GM18498 (cell line): ENCODE results near the gene GSTP1.
"Not testable (repeated sequence)": the region's sequence is repeated elsewhere in the genome, so short reads cannot be mapped to it uniquely, and the experiment has no call there.

Source experiments
- ATAC-seq: cut with Tn5 transposase; IDR thresholded peaks from one replicate; pipeline ENCODE4 v1.9.1; 2021; ENCODE audit warnings: mild to moderate bottlenecking, moderate library complexity; ENCODE audit not compliant: unreplicated experiment

Gene GSTP1

DNA sequence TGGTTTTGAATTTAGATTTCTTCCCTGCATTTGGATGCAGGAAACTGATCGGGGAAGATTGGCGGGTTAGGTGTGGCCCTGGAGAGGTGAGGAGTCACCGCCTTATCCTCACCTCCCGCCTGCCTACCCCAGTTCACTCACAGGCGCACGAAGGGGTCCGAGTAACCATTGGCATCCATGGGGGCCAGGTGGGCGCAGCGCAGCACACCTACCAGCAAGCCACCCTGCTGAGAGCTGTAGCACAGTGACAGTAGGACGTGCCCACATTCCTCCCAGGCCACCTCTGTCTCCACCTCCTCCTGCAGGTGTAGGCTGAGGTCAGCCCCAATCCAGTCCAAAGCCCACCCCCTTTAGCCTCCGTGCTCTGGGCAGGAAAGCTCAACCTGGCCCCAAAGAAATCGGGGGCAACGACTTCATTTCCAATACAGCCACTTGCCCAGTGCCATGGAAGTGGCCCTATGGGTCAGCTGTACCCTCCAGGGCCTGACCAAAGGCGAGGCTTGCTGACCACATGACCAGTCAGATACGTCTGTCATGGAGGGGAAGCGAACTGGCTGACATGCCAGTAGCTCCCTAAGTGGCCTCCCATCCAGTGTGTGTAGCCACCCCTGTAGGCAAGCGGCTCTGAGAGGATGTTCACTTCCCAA is 29.8 kb downstream of the GSTP1 start:
- ATAC-seq, result no peak

DNA sequence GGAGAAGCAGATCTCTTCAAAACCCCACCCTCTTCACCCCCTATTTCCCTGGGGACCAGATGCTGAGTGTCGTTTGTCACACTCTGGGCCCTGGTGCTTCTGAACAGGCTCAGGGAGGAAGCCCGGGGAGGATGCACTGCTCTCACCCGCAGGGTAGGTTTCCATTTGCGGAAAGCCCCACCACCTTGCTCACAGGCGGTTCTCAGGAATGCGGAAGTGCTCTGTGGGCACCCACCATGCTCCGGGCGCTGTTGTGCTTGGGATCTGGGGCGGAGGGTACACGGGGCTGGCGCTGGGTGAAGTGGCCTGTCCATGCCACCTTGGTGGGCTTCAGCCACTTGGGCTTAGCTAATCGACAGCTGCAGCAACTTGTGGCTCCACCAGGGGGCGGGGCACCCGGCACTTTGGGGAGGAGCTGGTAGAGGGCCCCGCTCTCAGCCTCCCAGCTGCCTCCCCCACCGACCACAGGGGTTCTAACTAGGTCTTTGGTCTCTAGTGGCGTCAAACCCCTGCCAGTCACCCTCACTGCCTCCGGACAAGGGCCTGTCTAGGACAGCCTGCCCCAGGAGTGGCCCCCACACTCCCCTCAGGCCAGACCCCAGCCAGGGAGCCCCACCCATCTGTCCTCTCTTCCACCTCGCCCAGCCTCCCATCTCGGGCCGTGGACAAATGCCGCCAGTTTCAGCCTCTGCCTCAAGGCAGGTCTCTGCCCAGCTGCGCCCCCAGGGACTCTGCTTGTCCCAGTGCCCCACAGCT is 30.5 kb downstream of the GSTP1 start:
- ATAC-seq, result peak; percentile 81

DNA sequence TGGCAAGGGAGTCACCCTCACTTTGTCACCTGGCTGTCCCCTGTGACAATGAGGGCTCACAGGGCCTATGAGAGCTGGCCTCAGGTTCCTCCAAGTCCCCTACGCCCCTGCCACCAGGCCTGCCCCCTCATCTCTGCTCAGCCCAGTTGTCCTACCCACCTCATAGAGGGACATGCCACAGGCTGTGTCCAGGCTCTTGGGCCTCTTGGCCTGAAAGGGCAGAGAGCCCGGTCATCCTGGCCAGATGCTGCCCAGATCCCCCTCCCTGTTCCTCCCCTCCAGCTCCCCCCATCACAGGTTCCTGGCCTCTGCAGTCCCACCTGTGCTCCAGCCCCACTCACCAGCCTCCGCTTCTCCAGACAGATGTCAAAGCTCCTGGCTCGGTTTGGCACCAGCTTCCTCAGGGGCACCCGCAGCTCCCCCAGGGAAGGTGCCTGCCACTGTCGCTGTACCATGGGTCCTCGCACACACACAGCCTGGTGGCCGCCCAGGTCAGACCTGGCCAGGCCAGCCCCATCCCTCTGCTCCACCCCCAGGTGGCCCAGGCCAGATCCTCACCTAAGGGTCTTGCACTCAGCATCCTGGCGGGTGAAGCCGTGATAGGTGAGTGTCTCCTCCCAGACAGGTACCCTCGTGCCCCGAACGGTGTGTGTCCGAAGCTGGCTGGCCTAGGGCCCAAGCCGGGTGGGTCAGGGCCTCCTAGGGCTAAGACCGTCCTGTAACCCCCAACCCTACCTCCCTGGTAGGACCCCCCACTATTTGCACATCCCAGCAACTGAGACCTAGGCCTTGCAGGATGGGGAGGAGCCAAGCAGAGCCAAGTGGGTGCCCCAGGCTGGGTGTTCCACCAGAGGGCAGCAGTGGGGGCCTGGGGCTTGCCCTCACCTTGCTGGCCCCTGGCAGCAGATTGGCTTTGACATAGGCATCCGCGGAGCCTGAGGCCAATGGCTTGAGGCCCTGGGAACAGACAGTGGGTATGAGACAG is 31.4 kb downstream of the GSTP1 start:
- no peak for ATAC-seq

DNA sequence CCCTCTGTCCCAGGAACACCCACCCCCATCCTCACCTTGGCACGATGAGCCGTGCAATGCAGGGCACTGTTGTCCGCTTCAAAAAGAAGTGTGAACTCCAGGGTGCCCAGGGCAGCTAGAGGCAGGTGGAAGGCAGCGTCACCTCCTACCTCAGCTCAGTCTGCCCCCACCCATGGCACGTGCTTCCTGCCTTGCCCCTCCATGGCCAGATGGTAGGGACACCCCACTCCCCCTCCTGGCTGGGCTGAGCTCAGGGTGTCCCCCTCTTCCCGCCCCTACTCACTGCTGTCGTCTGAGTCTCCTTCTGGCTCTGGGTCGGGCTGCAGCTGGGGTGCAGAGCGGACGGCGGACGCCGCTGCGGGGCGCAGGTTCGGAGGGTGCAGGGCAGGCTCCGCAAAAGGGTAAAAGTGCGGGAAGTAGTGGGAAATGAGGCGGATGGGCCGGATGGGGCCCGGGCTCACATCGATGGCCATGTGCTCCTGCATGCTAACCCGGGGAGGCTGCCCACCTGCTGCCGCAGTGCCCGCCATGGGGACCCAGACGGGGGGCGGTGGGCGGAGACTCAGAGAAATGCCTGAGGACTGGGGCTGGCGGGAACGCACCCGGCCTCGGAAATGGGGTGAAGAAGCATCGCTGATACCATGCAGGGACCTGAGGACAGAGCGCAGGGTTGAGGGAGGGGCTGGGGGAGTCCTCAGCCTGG is 32.3 kb downstream of the GSTP1 start:
- ATAC-seq, result no peak

DNA sequence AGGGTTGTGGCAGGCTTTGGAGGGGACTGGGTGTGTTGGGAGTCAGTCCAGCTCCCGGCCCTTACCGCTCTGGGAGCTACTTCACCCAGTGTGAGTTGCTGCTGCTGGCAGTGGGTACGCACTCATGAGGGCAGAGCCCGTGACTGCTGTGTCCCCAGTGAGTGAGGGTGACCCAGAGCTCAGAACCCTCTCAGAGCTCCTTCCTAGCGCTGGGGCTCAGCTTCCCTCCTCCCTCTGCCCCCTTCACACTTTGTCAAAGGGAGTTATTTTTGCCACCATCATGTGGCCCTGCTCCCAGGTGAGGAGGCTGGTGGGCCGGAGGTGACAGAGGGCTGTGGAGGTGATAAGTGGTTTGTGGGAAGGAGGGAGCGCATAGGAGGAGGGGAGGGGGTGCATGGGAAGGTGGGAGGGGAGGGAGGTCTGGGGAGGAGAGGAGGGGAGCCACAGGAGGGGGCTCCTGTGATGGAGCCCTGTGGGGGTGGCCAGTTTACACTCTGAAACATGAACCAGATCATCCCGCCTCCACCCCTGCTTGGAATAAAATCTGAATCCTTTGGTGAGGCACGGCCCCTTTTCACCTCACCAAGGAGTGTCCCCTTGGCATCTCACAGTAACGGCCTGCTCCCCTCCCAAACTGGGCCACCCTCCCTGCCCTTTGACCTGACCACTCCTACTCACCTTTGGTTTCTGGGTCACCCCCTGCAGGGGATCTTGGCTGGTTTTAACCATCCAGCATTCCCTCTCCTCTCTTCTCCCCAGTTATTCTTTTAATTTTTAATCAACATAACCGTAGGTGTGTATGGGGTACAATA is 33.0 kb downstream of the GSTP1 start:
- ATAC-seq, result no peak

DNA sequence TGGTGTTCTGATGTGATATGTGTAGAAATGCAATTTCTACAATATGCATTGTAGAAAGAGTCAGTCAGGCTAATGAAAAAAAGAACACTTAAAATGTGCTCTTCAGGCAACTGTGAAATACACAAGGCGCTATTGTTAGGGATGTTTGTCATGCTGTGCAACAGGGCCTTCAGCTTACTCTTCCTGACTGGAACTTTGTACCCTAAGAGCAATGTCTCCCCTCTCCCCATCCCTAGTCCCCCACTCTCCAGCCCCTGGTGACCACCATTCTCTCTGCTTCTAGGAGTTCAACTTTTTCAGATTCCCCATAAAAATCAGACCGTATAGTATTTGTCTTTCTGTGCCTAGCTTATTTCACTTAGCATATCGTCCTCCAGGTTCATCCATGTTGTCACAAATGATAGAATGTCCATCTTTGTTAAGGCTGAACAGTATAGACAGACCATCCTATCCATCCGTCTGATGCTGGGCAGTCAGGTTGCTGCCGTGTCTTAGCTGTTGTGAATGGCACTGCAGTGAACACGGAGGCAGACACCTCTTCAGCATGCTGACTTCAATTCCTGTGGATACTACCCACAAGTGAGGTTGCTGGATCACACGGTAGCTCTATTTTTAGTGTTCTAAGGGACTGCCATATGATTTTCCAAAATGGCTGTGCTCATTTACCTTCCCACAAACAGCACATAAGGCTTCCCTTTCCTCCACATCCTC is 33.8 kb downstream of the GSTP1 start:
- ATAC-seq, result no peak

DNA sequence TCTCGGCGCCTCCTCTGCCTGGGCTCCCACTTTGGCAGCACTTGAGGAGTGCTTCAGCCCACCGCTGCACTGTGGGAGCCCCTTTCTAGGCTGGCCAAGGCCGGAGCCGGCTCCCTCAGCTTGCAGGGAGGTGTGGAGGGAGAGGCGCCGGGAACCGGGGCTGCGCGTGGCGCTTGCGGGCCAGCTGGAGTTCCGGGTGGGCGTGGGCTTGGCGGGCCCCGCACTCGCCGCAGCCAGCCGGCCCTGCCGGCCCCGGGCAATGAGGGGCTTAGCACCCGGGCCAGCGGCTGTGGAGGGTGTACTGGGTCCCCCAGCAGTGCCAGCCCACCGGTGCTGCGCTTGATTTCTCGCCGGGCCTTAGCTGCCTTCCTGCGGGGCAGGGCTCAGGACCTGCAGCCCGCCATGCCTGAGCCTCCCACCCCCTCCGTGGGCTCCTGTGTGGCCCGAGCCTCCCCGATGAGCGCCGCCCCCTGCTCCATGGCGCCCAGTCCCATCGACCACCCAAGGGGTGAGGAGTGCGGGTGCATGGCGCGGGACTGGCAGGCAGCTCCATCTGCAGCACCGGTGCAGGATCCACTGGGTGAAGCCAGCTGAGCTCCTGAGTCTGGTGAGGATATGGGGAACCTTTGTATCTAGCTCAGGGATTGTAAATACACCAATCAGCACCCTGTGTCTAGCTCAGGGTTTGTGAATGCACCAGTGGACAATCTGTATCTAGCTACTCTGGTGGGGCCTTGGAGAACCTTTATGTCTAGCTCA is 35.5 kb downstream of the GSTP1 start:
- ATAC-seq, result not testable (repeated sequence)

DNA sequence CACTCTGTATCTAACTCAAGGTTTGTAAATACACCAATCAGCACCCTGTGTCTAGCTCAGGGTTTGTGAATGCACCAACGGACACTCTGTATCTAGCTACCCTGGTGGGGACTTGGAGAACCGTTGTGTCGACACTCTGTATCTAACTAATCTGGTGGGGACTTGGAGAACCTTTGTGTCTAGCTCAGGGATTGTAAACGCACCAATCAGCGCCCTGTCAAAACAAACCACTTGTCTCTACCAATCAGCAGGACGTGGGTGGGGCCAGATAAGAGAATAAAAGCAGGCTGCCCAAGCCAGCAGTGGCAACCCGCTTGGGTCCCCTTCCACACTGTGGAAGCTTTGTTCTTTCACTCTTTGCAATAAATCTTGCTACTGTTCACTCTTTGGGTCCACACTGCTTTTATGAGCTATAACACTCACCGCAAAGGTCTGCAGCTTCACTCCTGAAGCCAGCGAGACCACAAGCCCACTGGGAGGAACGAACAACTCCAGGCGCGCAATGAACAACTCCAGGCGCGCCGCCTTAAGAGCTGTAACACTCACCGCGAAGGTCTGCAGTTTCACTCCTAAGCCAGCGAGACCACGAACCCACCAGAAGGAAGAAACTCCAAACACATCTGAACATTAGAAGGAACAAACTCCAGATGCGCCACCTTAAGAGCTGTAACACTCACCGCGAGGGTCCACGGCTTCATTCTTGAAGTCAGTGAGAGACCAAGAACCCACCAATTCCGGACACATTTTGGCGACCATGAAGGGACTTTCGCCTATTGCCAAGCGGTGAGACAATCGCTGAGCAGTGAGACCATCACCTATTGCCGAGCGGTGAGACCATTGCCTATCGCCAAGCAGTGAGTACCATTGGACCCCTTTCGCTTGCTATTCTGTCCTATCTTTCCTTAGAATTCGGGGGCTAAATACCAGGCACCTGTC is 36.3 kb downstream of the GSTP1 start:
- not testable (repeated sequence) for ATAC-seq

DNA sequence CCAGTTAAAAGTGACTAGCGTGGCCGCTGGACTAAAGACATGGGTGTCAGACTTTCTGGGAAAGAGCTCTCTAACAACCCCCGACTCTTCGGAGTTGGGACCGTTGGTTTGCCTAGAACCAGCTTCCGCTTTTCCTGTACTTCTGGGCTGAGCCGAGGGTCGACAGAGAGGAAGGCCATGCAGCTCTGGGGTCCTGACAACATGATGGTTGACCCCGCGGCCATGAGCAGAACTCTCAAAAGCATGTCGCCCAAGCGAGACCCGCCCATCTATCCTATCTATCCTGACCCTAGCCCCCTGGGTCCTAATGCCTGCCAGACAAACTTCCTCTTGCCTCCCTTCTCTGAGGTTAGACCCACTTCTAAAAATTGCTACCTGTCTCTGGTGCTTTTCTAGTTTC is 37.0 kb downstream of the GSTP1 start:
- ATAC-seq, result not testable (repeated sequence)

DNA sequence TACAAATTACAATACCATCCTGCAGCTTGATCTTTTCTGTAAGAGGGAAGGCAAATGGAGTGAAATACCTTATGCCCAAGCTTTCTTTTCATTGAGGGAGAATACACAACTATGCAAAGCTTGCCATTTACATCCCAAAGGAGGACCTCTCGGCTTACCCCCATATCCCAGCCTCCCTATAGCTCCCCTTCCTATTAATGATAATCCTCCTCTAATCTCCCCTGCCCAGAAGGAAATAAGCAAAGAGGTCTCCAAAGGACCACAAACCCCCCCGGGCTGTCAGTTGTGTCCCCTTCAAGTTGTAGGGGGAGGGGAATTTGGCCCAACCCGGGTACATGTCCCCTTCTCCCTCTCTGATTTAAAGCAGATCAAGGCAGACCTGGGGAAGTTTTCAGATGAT is 38.3 kb downstream of the GSTP1 start:
- ATAC-seq, result not testable (repeated sequence)

DNA sequence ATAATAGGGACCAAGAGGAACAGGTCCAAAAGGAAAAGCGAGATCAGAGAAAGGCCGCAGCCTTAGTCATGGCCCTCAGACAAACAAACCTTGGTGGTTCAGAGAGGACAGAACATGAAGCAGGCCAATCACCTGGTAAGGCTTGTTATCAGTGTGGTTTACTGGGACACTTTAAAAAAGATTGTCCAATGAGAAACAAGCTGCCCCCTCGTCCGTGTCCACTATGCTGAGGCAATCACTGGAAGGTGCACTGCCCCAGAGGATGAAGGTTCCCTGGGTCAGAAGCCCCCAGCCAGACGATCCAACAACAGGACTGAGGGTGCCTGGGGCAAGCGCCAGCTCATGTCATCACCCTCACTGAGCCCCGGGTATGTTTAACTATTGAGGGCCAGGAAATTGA is 39.3 kb downstream of the GSTP1 start:
- ATAC-seq, result not testable (repeated sequence)

DNA sequence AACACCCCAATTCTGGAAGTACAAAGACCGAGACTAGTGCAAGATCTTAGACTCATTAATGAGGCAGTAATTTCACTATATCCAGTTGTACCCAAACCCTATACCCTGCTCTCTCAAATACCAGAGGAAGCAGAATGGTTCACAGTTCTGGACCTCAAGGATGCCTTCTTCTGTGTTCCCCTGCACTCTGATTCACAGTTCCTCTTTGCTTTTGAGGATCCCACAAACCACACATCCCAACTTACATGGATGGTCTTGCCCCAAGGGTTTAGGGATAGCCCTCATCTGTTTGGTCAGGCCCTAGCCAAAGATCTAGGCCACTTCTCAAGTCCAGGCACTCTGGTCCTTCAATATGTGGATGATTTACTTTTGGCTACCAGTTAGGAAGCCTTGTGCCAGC is 40.2 kb downstream of the GSTP1 start:
- ATAC-seq, result not testable (repeated sequence)

DNA sequence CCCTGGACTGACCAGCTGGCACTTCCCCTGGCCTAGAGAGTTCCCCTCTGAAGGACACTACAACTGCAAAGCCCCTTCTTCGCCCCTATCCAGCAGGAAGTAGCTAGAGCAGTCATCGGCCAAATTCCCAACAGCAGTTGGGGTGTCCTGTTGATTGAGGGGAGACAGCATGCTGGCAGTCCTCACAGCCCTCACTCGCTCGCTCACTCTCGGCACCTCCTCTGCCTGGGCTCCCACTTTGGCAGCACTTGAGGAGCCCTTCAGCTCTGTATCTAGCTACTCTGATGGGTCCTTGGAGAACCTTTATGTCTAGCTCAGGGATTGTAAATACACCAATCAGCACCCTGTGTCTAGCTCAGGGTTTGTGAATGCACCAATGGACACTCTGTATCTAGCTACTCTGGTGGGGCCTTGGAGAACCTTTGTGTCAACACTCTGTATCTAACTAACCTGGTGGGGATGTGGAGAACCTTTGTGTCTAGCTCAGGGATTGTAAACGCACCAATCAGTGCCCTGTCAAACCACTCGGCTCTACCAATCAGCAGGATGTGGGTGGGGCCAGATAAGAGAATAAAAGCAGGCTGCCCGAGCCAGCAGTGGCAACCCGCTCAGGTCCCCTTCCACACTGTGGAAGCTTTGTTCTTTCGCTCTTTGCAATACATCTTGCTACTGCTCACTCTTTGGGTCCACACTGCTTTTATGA is 42.7 kb downstream of the GSTP1 start:
- ATAC-seq, result not testable (repeated sequence)

DNA sequence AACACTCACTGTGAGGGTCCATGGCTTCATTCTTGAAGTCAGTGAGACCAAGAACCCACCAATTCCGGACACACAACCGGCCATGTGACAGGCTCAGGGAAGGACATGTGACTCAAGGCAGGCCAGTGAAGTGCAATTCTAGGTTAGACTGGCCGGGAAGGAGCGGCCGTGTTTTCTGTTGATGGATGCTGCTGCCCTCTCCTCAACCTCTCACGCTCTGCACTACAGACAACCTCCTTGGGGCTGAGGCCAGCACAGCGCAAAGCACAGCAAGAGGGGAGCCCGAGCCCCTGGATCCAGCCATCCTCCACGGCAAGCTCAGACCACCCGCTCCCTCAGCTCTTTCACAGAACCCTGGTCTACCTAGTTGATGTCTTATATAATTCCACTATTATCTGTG is 43.4 kb downstream of the GSTP1 start:
- no peak for ATAC-seq

DNA sequence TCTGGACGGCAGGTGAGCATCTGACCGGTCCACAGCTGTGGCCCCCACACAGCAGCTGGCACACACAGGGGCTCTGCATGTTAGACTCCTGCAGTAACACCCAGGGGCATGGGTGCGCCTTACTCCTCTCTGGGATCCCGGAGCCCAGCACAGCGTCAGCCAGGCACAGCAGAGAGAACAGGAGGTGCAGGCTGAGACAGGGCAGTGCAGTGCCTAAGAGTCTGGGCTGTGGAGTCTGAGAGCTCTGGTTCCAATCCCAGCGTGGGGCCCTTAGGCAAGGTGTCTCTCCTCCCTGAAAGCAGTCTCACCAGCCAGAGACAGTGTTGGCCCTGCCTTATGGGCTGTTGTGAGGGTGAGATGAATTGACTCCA is 43.8 kb downstream of the GSTP1 start:
- ATAC-seq, result no peak

DNA sequence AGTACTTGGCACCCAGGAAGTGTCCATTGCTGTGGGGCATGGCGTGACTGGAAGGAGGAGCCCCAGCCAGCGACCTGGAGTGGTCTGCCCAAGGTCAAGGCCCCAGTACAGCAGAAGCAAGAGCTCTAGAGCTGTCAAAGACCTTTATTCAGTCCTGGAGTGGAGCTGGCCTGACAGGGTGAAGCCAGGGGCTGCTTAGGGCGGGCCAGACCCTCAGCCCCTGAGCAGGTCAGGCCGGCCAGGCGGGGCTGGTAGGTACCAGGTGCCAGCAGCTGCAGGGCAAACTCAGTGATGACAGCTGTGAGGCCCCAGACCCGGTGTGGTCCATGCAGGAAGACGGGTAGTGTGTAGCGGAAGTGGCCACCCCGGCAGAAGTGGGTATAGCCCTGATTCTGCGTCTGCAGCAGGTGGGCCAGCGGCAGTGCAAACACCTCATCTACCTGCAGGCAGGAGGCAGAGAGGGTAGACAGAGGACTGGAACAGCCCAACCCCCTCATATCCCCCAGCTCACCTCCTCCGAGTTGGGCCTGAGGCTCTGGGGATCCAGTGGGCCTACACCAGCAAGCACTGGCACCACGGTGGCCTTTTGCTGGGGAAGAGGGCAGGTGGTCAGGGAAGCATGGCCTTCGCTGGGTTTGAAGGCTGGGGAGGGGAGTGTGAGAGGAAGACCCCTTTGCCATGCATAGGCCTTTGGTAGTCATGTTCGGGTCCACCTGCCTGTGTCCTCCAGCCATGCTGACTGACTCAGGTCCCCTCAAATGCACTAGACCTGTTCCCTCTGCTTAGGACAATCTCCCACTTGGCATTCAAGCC is 44.4 kb downstream of the GSTP1 start:
- no peak for ATAC-seq
